GM19452 (cell line): ENCODE results near the gene KLHL28.
"Not testable (repeated sequence)": the region's sequence is repeated elsewhere in the genome, so short reads cannot be mapped to it uniquely, and the experiment has no call there.

Experiments
- ATAC-seq: cut with Tn5 transposase; IDR thresholded peaks from one replicate; pipeline ENCODE4 v1.9.1; 2021; ENCODE audit not compliant: unreplicated experiment

Gene KLHL28

GRCh38 chr14:44897041-44897844 is 64.5 kb downstream of the KLHL28 start:
- peak; percentile 90 for ATAC-seq

GRCh38 chr14:44896275-44897040 is 65.3 kb downstream of the KLHL28 start:
- peak; percentile 8 for ATAC-seq

GRCh38 chr14:44895716-44896115 is 66.0 kb downstream of the KLHL28 start:
- ATAC-seq = no peak

GRCh38 chr14:44893535-44893934 is 68.2 kb downstream of the KLHL28 start:
- no peak for ATAC-seq

- not testable (repeated sequence) for ATAC-seq
These were observed 69.9 kb downstream of the KLHL28 start for GRCh38 chr14:44891726-44892372.

- no peak for ATAC-seq
These were observed 71.9 kb downstream of the KLHL28 start for GRCh38 chr14:44889595-44890471.

- no peak for ATAC-seq
These were observed 74.2 kb downstream of the KLHL28 start for GRCh38 chr14:44887596-44887955.

GRCh38 chr14:44886860-44887595 is 74.7 kb downstream of the KLHL28 start:
- no peak for ATAC-seq

GRCh38 chr14:44880791-44881190 is 81.0 kb downstream of the KLHL28 start:
- ATAC-seq = no peak
